ENCODE results near the gene ADGRL1. TPM values are rescaled to one million over a fixed set of nuclear protein-coding genes. Genes with fewer than 3 reads are reported as not detected.

The ADGRL1 gene
- polyA plus RNA-seq, 1 experiment, result 2.0 TPM

- TF ChIP-seq CTCF (IDR thresholded peaks at IDR 0.05; ENCODE audit: low read depth, low read length), result no peak
- POLR2A ChIA-PET, result no interaction called here
- no peaks in the 10 kb centered on the region for H3K27me3 ChIP-seq (ENCODE audit: control insufficient read depth, insufficient read depth, low read length)
- no peaks in the 10 kb centered on the region for H3K9me3 ChIP-seq (ENCODE audit: control insufficient read depth, insufficient read depth, low read length)
- no peak overlapping the region for H3K4me3 ChIP-seq (ENCODE audit: low read depth, low read length)
- no peak for DNase-seq (ENCODE audit: low read depth, low spot score)
- CTCF ChIA-PET, result no interaction called here
- H3K27ac ChIP-seq (ENCODE audit: low read depth, low read length), result no peak overlapping the region
Measured at GRCh38 chr19:14105680-14106079, 100.3 kb downstream of the ADGRL1 start.

- Histone ChIP-seq H3K4me3 (ENCODE audit: low read depth, low read length) (no peak overlapping the region), H3K27me3 (ENCODE audit: control insufficient read depth, insufficient read depth, low read length) (no peaks in the 10 kb centered on the region), H3K27ac (ENCODE audit: low read depth, low read length) (no peak overlapping the region), H3K9me3 (ENCODE audit: control insufficient read depth, insufficient read depth, low read length) (no peaks in the 10 kb centered on the region)
- no peak for DNase-seq (ENCODE audit: low read depth, low spot score)
- TF ChIP-seq CTCF (IDR thresholded peaks at IDR 0.05; ENCODE audit: low read depth, low read length), result no peak
- ChIA-PET CTCF (interaction anchor here (0.9 kb wide), 1 partner anchor 11 kb away, joined by 3 read pairs; no protein-coding TSS in a partner anchor), POLR2A (no interaction called here)
Measured at GRCh38 chr19:14103310-14103709, 102.7 kb downstream of the ADGRL1 start.

DNA sequence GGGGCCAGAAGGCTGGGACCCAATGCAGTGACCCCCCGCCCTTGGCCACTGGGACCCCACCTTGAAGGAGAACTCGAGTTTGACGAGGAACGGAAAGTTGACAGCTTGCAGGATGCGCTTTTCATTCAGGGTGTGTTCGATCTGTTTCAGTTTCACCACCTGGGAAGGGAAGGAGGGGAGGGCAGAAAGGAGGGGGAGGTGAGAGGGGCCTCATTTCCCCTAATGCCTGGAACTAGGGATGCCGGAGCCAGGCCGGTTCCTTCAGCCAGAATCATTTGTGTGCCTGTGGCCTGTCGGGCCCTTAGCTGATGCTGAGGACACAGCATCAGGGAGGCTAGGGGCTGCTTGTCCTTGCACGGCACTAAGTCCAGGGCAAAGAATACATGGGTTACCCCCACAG is 103.2 kb downstream of the ADGRL1 start:
- DNase-seq (ENCODE audit: low read depth, low spot score), result no peak
- TF ChIP-seq CTCF (IDR thresholded peaks at IDR 0.05; ENCODE audit: low read depth, low read length), result no peak
- Histone ChIP-seq H3K27me3 (ENCODE audit: control insufficient read depth, insufficient read depth, low read length) (no peaks in the 10 kb centered on the region), H3K27ac (ENCODE audit: low read depth, low read length) (no peak overlapping the region), H3K4me3 (ENCODE audit: low read depth, low read length) (no peak overlapping the region), H3K9me3 (ENCODE audit: control insufficient read depth, insufficient read depth, low read length) (no peaks in the 10 kb centered on the region)
- CTCF ChIA-PET, result no interaction called here
- POLR2A ChIA-PET, result no interaction called here

DNA sequence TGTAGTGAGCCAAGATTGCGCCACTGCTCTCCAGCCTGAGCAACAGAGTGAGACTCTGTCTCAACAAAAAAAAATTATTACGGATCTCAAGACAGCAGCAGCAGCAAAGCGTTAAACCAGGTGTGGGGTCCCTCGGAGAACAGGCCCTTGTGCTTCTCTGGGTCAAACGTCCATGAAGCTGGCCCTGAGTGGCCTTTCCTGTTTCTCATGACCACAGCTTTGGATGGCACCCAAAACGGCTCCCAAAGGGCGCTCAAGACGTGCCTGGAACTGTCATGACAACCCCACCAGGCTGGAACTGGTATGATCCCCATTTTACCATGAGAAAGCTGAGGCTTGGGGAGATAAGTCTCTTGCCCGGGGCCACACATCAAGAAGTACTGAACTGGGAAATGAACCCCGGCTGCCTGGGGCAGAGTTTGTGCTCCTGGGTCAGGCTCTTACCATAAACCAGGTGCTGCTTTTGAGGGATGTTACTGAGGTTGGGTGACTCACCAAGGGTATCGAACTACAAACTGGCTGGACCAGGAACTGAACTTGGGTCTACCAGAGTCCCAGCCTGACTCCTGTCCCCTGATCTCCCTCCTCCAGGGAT is 103.8 kb downstream of the ADGRL1 start:
- no peaks in the 10 kb centered on the region for H3K27me3 ChIP-seq (ENCODE audit: control insufficient read depth, insufficient read depth, low read length)
- TF ChIP-seq CTCF (IDR thresholded peaks at IDR 0.05; ENCODE audit: low read depth, low read length), result no peak
- no peaks in the 10 kb centered on the region for H3K9me3 ChIP-seq (ENCODE audit: control insufficient read depth, insufficient read depth, low read length)
- no peak overlapping the region for H3K27ac ChIP-seq (ENCODE audit: low read depth, low read length)
- DNase-seq (ENCODE audit: low read depth, low spot score), result no peak
- POLR2A ChIA-PET, result no interaction called here
- CTCF ChIA-PET, result no interaction called here
- H3K4me3 ChIP-seq (ENCODE audit: low read depth, low read length), result no peak overlapping the region

DNA sequence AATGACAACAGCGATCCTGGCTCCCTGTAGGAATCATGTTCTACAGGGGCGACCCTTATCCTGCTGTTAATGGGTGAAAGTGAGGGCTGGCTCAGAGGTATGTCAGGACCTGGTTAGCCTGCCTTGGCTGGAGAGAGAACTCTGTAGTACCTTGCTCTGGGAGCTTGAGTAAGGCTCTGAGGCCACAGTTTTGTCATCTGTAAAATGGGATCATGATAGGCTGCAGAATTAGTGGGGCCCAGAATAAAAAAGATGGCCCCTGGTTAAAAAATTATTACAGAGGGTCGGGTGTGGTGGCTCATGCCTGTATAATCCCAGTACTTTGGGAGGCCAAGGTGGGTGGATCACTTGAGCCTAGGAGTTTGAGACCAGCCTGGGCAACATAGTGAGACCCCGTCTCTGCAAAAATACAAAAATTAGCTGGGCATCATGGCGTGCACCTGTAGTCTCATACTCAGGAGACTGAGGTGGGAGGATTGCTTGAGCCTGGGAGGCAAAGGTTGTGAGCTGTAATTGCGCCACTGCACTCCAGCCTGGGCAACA is 104.9 kb downstream of the ADGRL1 start:
- no peak for DNase-seq (ENCODE audit: low read depth, low spot score)
- Histone ChIP-seq H3K9me3 (ENCODE audit: control insufficient read depth, insufficient read depth, low read length) (no peaks in the 10 kb centered on the region), H3K4me3 (ENCODE audit: low read depth, low read length) (no peak overlapping the region), H3K27me3 (ENCODE audit: control insufficient read depth, insufficient read depth, low read length) (no peaks in the 10 kb centered on the region), H3K27ac (ENCODE audit: low read depth, low read length) (no peak overlapping the region)
- ChIA-PET CTCF (no interaction called here), POLR2A (no interaction called here)
- no peak for TF ChIP-seq CTCF (IDR thresholded peaks at IDR 0.05; ENCODE audit: low read depth, low read length)

Small RNAs within 50 kb of the gene (small RNA-seq; reads per million reads assigned to genes)
- not detected for gene RN7SL231P (ENCODE audit: insufficient read length, low read depth)

Other genes starting within 250 kb of the ADGRL1 start
- 0.38 and 0.63 TPM in 2 replicates for gene RFX1, start 199.8 kb downstream of the ADGRL1 start, polyA plus RNA-seq (2011; rRNA removed)
- gene RLN3, start 178.0 kb downstream of the ADGRL1 start, polyA plus RNA-seq (2011; rRNA removed), result not detected in 2 replicates
- 4.5 and 5.4 TPM in 2 replicates for gene IL27RA, start 174.4 kb downstream of the ADGRL1 start, polyA plus RNA-seq (2011; rRNA removed)
- 0.43 and 0.51 TPM in 2 replicates for gene PALM3, start 144.1 kb downstream of the ADGRL1 start, polyA plus RNA-seq (2011; rRNA removed)
- gene MISP3, start 133.4 kb downstream of the ADGRL1 start, polyA plus RNA-seq (2011; rRNA removed), result 0.27 and 0.56 TPM in 2 replicates
- not detected in 2 replicates for gene C19orf67, start 120.4 kb downstream of the ADGRL1 start, polyA plus RNA-seq (2011; rRNA removed)
- 5.1 and 6.5 TPM in 2 replicates for gene SAMD1, start 115.4 kb downstream of the ADGRL1 start, polyA plus RNA-seq (2011; rRNA removed)
- gene PRKACA, start 88.4 kb downstream of the ADGRL1 start, polyA plus RNA-seq (2011; rRNA removed), result 17.9 and 25.1 TPM in 2 replicates
- gene ASF1B, start 69.6 kb downstream of the ADGRL1 start, polyA plus RNA-seq (2011; rRNA removed), result 2.8 and 2.9 TPM in 2 replicates
- 19.5 and 21.9 TPM in 2 replicates for gene ADGRE5, start 175.3 kb upstream of the ADGRL1 start, polyA plus RNA-seq (2011; rRNA removed)
- 25.7 and 33.7 TPM in 2 replicates for gene DDX39A, start 213.2 kb upstream of the ADGRL1 start, polyA plus RNA-seq (2011; rRNA removed)
- 37.5 and 43.4 TPM in 2 replicates for gene PKN1, start 227.1 kb upstream of the ADGRL1 start, polyA plus RNA-seq (2011; rRNA removed)